Left renal cortex interstitium (tissue), 4 donors: ENCODE measurements around the gene PITX1. TPM values are rescaled to one million over a fixed set of nuclear protein-coding genes. Genes with fewer than 3 reads are reported as not detected.

Experiments used
- polyA plus RNA-seq, 4 donors: library from polyadenylated mRNA; unstranded; fragments of 120-200 nt; gene quantifications; one replicate each; pipeline ENCODE4 v1.2.1, GENCODE V29; 2013; ENCODE audit not compliant: insufficient read length in 4 of 4

PITX1 gene
- polyA plus RNA-seq, 4 donors: 0.05 TPM; not detected in 3

Other genes starting within 250 kb of the PITX1 start
- gene C5orf24, start 188.3 kb downstream of the PITX1 start, polyA plus RNA-seq: 100 to 1,000 TPM in 1 of 4 donors, 10 to 100 TPM in 3; 95.0 to 119 (median 97.4) TPM
- 10 to 100 TPM; 73.3 to 91.3 (median 80.4) TPM for gene TXNDC15, start 159.9 kb downstream of the PITX1 start, polyA plus RNA-seq
- gene PCBD2, start 129.1 kb downstream of the PITX1 start, polyA plus RNA-seq: 10 to 100 TPM in 2 of 4 donors, 1 to 10 TPM in 2; 8.5 to 20.9 (median 13.2) TPM
- 1 to 10 TPM; 1.1 to 2.0 (median 1.5) TPM for gene CATSPER3, start 66.3 kb downstream of the PITX1 start, polyA plus RNA-seq